Measurements from ENCODE around the gene XRCC3. TPM values are rescaled to one million over a fixed set of nuclear protein-coding genes. Genes with fewer than 3 reads are reported as not detected.

The XRCC3 gene
- total RNA-seq, 1 donor = 18.1 TPM

GRCh38 chr14:103705504-103706284 lies 9.6 kb downstream of the XRCC3 start:
- TF ChIP-seq, protein P1, sequence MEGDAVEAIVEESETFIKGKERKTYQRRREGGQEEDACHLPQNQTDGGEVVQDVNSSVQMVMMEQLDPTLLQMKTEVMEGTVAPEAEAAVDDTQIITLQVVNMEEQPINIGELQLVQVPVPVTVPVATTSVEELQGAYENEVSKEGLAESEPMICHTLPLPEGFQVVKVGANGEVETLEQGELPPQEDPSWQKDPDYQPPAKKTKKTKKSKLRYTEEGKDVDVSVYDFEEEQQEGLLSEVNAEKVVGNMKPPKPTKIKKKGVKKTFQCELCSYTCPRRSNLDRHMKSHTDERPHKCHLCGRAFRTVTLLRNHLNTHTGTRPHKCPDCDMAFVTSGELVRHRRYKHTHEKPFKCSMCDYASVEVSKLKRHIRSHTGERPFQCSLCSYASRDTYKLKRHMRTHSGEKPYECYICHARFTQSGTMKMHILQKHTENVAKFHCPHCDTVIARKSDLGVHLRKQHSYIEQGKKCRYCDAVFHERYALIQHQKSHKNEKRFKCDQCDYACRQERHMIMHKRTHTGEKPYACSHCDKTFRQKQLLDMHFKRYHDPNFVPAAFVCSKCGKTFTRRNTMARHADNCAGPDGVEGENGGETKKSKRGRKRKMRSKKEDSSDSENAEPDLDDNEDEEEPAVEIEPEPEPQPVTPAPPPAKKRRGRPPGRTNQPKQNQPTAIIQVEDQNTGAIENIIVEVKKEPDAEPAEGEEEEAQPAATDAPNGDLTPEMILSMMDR (IDR thresholded peaks at IDR 0.05; ENCODE audit: insufficient read depth, low read length) = no peak
- H3K4me3 ChIP-seq (ENCODE audit: low read depth, low read length) = no peak overlapping the region
- no peak for DNase-seq (ENCODE audit: low read depth)

- no peak for DNase-seq (ENCODE audit: low read depth)
- TF ChIP-seq, protein P1 (IDR thresholded peaks at IDR 0.05; ENCODE audit: insufficient read depth, low read length) = no peak
- no peak overlapping the region for H3K4me3 ChIP-seq (ENCODE audit: low read depth, low read length)
These were observed 10.1 kb downstream of the XRCC3 start for GRCh38 chr14:103705118-103705503.

- TF ChIP-seq, protein P1 (IDR thresholded peaks at IDR 0.05; ENCODE audit: insufficient read depth, low read length) = no peak
- no peak for DNase-seq (ENCODE audit: low read depth)
- H3K4me3 ChIP-seq (ENCODE audit: low read depth, low read length) = no peak overlapping the region
These were observed 10.5 kb downstream of the XRCC3 start for GRCh38 chr14:103704708-103705107.

DNA sequence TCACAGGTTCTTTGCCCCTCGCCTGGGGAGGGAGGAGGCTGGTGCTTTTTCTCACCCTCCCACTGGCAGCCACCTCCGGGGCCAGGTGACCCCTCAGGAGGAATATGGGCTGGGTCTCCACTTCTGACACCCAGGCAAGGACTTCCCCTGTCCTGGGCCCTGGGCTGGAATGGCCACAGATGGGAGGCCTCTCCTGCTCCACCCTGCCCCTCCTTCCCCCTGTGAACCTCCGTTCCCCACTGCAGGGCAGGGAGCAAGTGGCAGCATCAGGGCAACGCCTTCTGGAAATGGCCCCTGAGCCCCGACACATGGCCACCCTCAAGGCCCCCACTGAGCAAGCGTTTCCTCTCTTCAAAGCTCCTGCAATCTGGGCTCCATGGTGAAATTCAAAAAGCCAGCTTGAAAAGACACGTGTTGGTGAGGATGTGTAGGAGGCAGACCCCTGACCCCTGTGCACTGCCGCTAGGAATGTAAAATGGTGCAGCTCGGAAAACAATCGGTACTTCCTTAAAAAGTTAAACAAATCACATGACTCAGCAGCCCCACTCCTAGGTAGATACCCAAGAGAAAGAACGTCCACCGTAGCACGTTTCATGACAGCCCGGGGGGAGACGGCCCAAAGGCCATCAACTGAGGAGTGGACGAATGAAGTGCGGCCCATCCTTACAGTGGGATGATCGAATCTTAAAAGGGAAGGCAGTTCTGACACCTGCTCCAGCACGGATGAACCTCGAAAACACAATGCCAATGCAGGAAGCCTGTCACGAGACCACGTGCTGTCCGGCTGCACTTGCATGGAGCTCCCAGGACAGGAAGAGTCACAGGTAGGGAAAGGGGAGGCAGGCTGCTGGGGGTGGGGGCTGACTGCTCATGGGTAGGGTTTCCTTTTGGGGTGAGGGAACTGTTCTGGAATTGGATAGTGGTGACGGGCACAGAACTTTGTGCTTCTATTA lies 11.5 kb downstream of the XRCC3 start:
- TF ChIP-seq, protein P1 (IDR thresholded peaks at IDR 0.05; ENCODE audit: insufficient read depth, low read length) = no peak
- DNase-seq (ENCODE audit: low read depth) = no peak
- H3K4me3 ChIP-seq (ENCODE audit: low read depth, low read length) = no peak overlapping the region

DNA sequence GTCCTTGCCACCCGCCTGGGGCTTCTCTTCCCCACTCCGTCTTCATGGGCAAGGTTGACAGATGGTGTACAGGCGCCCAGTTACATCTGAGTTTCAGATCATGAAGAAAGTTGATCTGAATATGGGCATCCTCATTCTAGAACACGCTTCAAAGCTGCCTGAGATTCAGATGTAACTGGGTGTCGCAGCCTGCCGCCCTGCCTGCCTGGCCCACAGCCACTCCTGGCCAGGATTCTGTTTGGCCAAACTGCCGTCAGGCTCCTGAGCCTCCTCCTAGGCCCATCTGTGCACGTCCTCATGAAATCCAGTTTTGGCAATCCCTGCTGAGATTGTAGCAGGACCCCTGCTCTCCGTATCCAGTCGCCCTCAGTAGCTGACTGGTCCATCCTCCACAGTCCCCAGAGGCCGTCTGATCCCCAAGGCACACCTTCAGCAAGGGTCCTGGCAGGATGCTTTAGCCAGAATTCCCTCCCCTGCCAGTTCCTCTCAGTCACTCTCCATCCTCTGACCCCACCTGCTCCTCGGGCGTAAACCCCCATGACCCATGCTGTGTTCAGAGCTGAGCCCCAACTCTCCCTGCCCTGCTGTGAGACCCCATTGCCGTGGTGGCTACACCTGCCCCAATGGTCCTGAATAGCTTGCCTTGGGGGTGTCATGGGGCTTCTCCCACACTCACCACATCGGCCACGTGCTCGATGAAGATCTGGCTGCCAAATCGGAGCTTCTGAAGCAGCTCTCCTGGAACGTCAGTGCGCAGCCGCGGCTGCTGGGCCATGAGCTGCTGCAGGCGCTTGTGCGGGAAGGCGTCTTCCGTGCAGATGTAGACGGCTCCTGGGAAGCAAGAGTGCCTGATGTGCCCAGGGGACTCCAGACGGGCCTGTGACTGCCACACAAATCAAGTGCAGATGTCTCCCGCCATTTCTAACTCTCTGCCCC lies 12.5 kb downstream of the XRCC3 start:
- no peak for DNase-seq (ENCODE audit: low read depth)
- H3K4me3 ChIP-seq (ENCODE audit: low read depth, low read length) = no peak overlapping the region
- TF ChIP-seq, protein P1 (IDR thresholded peaks at IDR 0.05; ENCODE audit: insufficient read depth, low read length) = no peak

DNA sequence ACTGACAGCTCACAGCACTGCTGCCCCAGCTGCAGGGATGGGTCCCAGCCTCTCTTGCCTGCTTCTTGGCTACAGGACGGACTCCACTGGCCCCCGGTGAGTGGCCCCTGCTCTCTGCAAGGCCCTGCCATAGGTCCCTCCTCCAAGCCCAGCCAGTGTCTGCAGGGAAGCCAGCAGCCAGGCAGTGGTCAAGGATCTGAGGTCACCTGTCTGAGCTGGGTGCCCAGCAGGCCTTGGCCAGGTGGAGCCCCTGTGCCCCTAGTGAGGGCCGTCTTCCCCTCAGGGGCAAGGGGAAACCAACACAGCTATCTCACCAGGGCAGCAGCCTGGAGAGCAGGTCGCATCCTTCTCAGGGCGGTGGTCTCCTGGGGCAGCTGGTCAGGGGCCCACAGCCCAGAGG lies 13.2 kb downstream of the XRCC3 start:
- DNase-seq (ENCODE audit: low read depth) = no peak
- no peak overlapping the region for H3K4me3 ChIP-seq (ENCODE audit: low read depth, low read length)
- TF ChIP-seq, protein P1 (IDR thresholded peaks at IDR 0.05; ENCODE audit: insufficient read depth, low read length) = no peak

Data from fibroblast of the aortic adventitia (primary cell).